ENCODE results near the gene SMAD2.

GRCh38 chr18:47793609-47794008 is 136.8 kb downstream of the SMAD2 start:
- TF ChIP-seq JUNB (IDR thresholded peaks at IDR 0.05; ENCODE audit: unreplicated experiment): no peak
- no peak for TF ChIP-seq EZH2phosphoT487 (IDR thresholded peaks at IDR 0.05; ENCODE audit: unreplicated experiment)
- TF ChIP-seq, protein P1, sequence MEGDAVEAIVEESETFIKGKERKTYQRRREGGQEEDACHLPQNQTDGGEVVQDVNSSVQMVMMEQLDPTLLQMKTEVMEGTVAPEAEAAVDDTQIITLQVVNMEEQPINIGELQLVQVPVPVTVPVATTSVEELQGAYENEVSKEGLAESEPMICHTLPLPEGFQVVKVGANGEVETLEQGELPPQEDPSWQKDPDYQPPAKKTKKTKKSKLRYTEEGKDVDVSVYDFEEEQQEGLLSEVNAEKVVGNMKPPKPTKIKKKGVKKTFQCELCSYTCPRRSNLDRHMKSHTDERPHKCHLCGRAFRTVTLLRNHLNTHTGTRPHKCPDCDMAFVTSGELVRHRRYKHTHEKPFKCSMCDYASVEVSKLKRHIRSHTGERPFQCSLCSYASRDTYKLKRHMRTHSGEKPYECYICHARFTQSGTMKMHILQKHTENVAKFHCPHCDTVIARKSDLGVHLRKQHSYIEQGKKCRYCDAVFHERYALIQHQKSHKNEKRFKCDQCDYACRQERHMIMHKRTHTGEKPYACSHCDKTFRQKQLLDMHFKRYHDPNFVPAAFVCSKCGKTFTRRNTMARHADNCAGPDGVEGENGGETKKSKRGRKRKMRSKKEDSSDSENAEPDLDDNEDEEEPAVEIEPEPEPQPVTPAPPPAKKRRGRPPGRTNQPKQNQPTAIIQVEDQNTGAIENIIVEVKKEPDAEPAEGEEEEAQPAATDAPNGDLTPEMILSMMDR (conservative IDR thresholded peaks at IDR 0.05; ENCODE audit: low read depth in 2 of 2): no peak
- TF ChIP-seq EZH2 (IDR thresholded peaks at IDR 0.05; ENCODE audit: low read depth, unreplicated experiment): no peak
- no peak for TF ChIP-seq POLR2AphosphoS5 (IDR thresholded peaks at IDR 0.05; ENCODE audit: low read depth)
- no peak for TF ChIP-seq NANOG (IDR thresholded peaks at IDR 0.05; ENCODE audit: borderline replicate concordance)
- TF ChIP-seq REST (IDR thresholded peaks at IDR 0.05; ENCODE audit: unreplicated experiment): no peak
- no peak for TF ChIP-seq CREB1 (CRISPR knock-in tag; IDR thresholded peaks at IDR 0.05; ENCODE audit: low read depth)
- no peak for TF ChIP-seq ZNF331 (CRISPR knock-in tag; IDR thresholded peaks at IDR 0.05; ENCODE audit: low read depth)
- TF ChIP-seq ETS1 (IDR thresholded peaks at IDR 0.05): no peak
- no peak for TF ChIP-seq ZNF114 (CRISPR knock-in tag; IDR thresholded peaks at IDR 0.05)
- TF ChIP-seq STAT1 (IDR thresholded peaks at IDR 0.05; ENCODE audit: unreplicated experiment): no peak
- TF ChIP-seq ZNF462 (CRISPR knock-in tag; IDR thresholded peaks at IDR 0.05): no peak

All from GM23338 (cell line).